Inferior parietal cortex (tissue), 1 donor: ENCODE measurements around the gene ZGPAT.
A peak's percentile ranks its signal among the peaks of the same experiment; 100 is the strongest.

Experiments used
- DNase-seq: peaks from one replicate; pipeline ENCODE4 v3.0.0-alpha.2; 2016; ENCODE audit errors: extremely low spot score

ZGPAT gene

DNA sequence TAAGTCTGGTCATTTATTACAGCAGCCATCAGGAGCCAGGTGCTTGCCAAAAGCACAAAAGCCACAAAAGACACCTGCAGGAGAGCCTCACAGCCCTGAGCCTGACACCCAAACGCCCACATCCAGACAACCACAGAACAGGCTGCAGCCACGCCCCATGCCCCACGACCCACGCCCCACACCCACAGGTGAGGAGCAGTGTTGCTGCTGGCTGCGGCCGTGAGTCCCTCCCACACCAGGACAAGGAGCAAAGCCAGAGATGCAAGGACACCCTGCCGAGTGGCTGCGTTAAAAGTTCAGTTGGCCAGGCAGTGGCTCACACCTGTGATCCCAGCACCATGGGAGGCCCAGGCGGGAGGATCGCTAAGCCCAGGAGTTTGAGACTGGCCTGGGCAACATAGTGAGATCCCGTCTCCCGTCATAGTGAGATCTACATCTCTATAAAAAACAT is 74.7 kb downstream of the ZGPAT start:
- no peak for DNase-seq

DNA sequence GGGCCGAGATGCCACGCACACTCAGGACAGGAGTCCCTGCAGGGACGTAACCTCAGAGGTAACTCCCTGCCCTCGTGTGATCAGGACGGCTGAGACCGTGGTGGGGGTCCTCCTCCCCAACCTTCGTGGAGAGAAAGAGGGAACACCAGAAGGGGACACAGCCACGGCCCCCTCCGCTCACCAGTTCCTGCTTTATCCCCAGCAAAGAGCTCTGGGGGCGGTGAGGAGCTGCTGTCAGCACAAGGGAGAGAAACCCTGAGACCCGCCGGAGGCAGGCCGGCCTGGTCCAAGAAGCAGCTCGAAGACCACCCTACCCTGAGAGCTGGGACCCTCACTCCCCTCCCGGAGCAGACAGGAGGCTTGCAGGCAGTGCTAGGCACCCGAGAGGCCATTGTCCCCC is 76.1 kb downstream of the ZGPAT start:
- DNase-seq, result no peak

DNA sequence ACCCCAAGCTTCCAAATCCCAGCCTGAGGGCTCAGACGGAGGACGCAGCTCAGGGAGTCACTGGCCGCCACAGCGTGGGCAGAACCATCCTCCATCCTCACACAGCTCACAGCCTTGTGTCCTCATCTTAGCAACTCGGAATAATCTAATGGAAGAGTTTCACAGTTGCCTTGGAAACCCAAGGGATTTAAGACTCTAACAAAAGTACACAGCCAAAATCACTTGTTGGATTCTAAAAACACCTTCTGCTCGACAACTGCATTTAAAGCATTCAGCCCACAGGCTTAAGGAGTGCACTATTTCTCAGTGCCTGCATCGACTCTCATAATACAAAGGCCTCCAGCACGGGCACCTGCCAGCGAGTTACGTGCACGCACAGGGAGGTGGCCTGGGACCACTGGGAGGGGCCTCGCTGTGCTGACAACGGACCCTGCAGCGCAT is 77.9 kb downstream of the ZGPAT start:
- peak; percentile 53 for DNase-seq
